Ovary (tissue), 9 donors: ENCODE data around the gene SERP1. TPM values are rescaled to one million over a fixed set of nuclear protein-coding genes. Genes with fewer than 3 reads are reported as not detected.
"Not testable (repeated sequence)": the region's sequence is repeated elsewhere in the genome, so short reads cannot be mapped to it uniquely, and the experiment has no call there.

Experiments
- DNase-seq, 5 donors: peaks; one replicate each; pipeline ENCODE4 v3.0.0-alpha.2; 2019 to 2020
- H3K27ac ChIP-seq, 2 donors: fragments of 200-600 bp; one replicate each; pipeline versions ENCODE4 v1.5.1 to v1.8.0; 2019 to 2022
- H3K27me3 ChIP-seq: fragments of 200-600 bp; one replicate; pipeline ENCODE4 v1.8.0; 2022
- H3K36me3 ChIP-seq: fragments of 200-600 bp; sonication (generic); one replicate; pipeline ENCODE4 v1.5.1; 2019
- H3K4me1 ChIP-seq: one replicate; pipeline ENCODE4 v1.8.1; 2013; ENCODE audit warnings: mild to moderate bottlenecking, moderate library complexity; ENCODE audit not compliant: insufficient read depth
- H3K4me3 ChIP-seq: fragments of 200-600 bp; sonication (generic); one replicate; pipeline ENCODE4 v1.5.1; 2017
- H3K9me3 ChIP-seq, 2 donors: fragments of 200-600 bp in 1 of 2; sonication (generic) in 1 of 2; one replicate each; pipeline versions ENCODE4 v1.5.1 to v1.8.1; 2013 to 2019; ENCODE audit warnings: mild to moderate bottlenecking in 1 of 2, moderate library complexity in 1 of 2
- EP300 ChIP-seq: sonication (generic); formaldehyde crosslinking; IDR thresholded peaks from one replicate; pipeline ENCODE4 v1.6.1; 2017; ENCODE audit warnings: antibody characterized with exemption
- POLR2A ChIP-seq: fragments of 450-650 bp; IDR thresholded peaks from one replicate; pipeline ENCODE4 v1.6.1; 2017; ENCODE audit warnings: antibody characterized with exemption, mild to moderate bottlenecking, moderate library complexity
- WGBS, 3 donors: extraction: QIAGEN DNeasy Blood & Tissue Kit in 1 of 3; methylation state at CpG; one replicate each; pipeline versions ENCODE4 v1.1.5 to v1.1.7; 2013 to 2017; 5-methylcytosine and 5-hydroxymethylcytosine counted together
- intact Hi-C, 4 donors: fragments of 100-400 bp; cut with DNase I; formaldehyde crosslinking; loops; one replicate each; pipeline versions ENCODE4 v1.11.0 to v1.15.1; 2022 to 2023
- polyA plus RNA-seq, 2 donors: library from polyadenylated mRNA; stranded (reverse); fragments of 200-250 nt in 1 of 2; fragments of 350-450 nt in 1 of 2; fragmentation: Illumina TruSeq in 1 of 2; extraction: RNeasy Lipid Tissue Mini Kit (QIAGEN cat#74804) in 1 of 2; gene quantifications; one replicate each; pipeline ENCODE4 v1.2.3, GENCODE V29; 2013 to 2014
- total RNA-seq, 7 donors: library from RNA; depleted of rRNA in 2 of 7; stranded (reverse); fragments of >200 nt in 2 of 7; fragmentation: NEBNext Ultra II Directional in 3 of 7; extraction: Animal tissue kit (Norgen Biotek cat#: 25700) in 3 of 7; gene quantifications; one replicate each; pipeline versions ENCODE4 v1.1.0 to v1.2.4, GENCODE V29; 2016 to 2023
- TF ChIP-seq, protein P1 (sequence below), 3 donors: fragments of 450-650 bp in 2 of 3; fragments of 200-600 bp in 1 of 3; IDR thresholded peaks; one replicate each; pipeline versions ENCODE4 v1.5.1 to v1.8.0; 2016 to 2022; ENCODE audit warnings: antibody characterized with exemption in 3 of 3, mild to moderate bottlenecking in 1 of 3
- donor health status: DM: no; HTN: no; CAD: no; lungs with moderate emphysema.
- donor health status: DM: no; HTN: no; CAD: no.
- donor health status: Bipolar disorder and iron deficiency.
- donor health status: DM: yes; HTN: yes; CAD: no.
- donor health status: DM: no; HTN: no; CAD: no.
- donor health status: DM: yes; HTN: yes; CAD: no.

Gene SERP1
- total and polyA plus RNA-seq, 9 donors: 74.9 to 638 (median 113) TPM

DNA sequence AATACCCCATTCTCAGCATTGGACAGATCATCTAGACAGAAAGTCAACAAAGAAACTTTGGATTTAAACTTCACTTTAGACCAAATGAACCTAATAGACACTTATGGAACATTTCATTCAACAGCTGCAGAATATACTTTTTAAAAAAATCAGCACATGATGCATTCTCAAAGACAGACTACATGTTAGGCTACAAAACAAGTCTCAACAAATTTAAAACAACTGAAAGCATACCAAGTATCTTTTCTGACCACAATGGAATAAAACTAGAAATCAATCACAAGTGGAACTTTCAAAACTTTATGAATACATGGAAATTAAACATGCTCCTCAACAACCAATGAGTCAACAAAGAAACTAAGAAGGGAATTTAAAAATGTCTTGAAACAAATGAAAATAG is 37.9 kb downstream of the SERP1 start:
- Histone ChIP-seq H3K27me3 (no peaks in the 10 kb centered on the region), H3K9me3 (no peaks in the 10 kb centered on the region), H3K36me3 (no peaks in the 10 kb centered on the region), H3K4me3 (no peak overlapping the region), H3K4me1 (no peaks in the 10 kb centered on the region), H3K27ac (no peak overlapping the region)
- intact Hi-C loops: no loop called here
- no peak for DNase-seq
- TF ChIP-seq, protein P1, sequence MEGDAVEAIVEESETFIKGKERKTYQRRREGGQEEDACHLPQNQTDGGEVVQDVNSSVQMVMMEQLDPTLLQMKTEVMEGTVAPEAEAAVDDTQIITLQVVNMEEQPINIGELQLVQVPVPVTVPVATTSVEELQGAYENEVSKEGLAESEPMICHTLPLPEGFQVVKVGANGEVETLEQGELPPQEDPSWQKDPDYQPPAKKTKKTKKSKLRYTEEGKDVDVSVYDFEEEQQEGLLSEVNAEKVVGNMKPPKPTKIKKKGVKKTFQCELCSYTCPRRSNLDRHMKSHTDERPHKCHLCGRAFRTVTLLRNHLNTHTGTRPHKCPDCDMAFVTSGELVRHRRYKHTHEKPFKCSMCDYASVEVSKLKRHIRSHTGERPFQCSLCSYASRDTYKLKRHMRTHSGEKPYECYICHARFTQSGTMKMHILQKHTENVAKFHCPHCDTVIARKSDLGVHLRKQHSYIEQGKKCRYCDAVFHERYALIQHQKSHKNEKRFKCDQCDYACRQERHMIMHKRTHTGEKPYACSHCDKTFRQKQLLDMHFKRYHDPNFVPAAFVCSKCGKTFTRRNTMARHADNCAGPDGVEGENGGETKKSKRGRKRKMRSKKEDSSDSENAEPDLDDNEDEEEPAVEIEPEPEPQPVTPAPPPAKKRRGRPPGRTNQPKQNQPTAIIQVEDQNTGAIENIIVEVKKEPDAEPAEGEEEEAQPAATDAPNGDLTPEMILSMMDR (IDR thresholded peaks at IDR 0.05): no peak
- no peak for TF ChIP-seq EP300
- TF ChIP-seq POLR2A: no peak

DNA sequence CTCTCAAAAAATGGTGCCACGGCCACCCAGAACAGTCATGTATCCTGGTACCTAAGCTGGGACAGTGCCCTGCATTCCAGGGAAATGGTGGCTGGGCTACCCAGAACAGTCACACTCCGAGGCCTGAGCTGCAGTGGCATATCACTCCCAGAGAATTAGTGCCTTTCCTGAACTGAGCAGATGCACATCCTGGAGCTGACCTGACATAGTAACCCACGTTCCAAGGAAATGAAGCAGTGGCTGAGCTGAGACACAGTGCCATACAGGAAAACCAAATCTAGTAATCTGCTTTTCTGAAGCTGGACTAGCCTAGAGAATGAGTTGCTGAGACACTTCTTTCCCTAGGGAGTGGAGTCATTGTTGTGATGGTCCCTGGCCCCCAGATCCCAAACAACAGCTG is 41.8 kb downstream of the SERP1 start:
- Histone ChIP-seq H3K27me3 (no peaks in the 10 kb centered on the region), H3K4me3 (no peak overlapping the region), H3K9me3 (no peaks in the 10 kb centered on the region), H3K36me3 (no peaks in the 10 kb centered on the region), H3K4me1 (no peaks in the 10 kb centered on the region), H3K27ac (no peak overlapping the region)
- WGBS, 3 donors: 80 to 92% (median 85%) methylated on average over 3 of the region's 3 CpGs
- intact Hi-C loops: no loop called here
- TF ChIP-seq POLR2A (no peak), EP300 (no peak)
- TF ChIP-seq, protein P1 (IDR thresholded peaks at IDR 0.05): no peak
- DNase-seq: no peak

DNA sequence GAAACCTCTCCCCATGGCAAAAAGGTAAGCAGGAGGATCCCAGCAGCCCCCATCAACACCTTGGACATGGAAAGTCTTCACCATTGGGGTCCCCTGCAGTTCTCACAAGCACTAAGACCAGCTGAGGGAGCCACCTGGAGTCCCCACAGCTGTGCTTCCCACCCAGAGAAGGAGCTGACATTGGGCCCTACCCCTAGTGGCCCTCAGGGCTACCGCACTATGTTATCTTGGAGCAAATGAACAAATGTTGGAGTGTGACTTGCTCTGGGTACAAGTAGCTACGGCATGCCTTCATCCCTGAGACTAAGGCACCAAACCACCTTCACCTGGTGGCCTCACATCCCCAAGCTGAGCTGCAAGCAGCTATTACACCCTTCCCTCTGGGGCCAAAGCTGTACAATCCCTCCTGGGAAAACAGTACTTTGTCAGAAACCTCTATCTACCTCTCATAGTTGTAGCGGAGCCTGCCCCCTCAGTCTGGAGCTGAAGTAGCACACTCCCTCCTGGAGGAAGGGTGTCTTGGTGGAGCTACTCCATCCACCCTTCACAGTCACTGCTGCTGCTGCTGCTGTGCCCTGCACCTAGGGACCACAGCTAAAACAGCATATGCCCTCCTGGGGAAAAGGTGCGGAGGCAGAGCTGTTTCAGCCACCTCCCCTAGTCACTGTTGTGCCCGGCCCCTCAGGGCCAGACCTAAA is 42.7 kb downstream of the SERP1 start:
- no peaks in the 10 kb centered on the region for H3K27me3 ChIP-seq
- no peak for DNase-seq
- TF ChIP-seq POLR2A: no peak
- TF ChIP-seq, protein P1 (IDR thresholded peaks at IDR 0.05): no peak
- H3K4me3 ChIP-seq: no peak overlapping the region
- H3K4me1 ChIP-seq: no peaks in the 10 kb centered on the region
- intact Hi-C loops: no loop called here
- no peak overlapping the region for H3K27ac ChIP-seq
- H3K9me3 ChIP-seq: no peaks in the 10 kb centered on the region
- no peaks in the 10 kb centered on the region for H3K36me3 ChIP-seq
- 82 to 88% (median 83%) methylated on average over 5 of the region's 5 CpGs for WGBS, 3 donors

DNA sequence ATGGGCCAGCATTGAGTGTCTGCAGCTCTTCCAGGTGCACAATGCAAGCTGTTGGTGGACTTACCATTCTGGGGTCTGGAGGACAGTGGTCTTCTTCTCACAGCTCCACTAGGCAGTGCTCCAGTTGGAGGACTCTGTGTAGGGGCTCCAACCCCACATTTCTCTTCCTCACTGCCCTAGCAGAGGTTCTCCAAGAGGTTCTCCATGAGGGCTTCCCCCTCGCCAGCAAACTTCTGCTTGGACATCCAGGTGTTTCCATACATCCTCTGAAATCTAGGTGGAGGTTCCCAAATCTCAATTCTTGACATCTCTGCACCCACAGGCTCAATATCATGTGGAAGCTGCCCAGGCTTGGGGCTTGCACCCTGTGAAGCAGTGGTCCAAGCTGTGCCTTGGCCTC is 45.3 kb downstream of the SERP1 start:
- H3K4me3 ChIP-seq, H3K9me3 ChIP-seq, H3K4me1 ChIP-seq, intact Hi-C loops, DNase-seq, H3K27me3 ChIP-seq, H3K27ac ChIP-seq, H3K36me3 ChIP-seq: not testable (repeated sequence)
- WGBS, 3 donors: 94 to 100% (median 100%) methylated on average over 1 of the region's 1 CpG

DNA sequence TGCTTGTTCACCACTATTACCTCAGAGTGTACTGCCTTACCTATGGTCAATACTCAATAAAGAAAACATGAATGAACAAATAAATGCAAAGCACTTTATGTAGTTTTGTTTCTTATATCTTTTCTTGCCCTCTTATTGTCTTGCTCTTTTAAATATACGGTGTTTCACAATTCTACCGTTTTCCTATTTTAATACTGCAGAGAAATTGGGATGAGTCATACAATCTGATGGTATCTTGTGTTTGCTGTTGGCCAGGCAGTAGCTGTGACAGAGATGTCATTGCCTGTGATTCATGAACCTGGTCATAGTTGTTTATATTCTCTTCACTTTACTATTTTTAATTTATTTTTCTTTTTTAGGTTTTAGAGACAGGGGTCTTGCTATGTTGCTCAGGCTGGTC is 48.3 kb downstream of the SERP1 start:
- no peaks in the 10 kb centered on the region for H3K36me3 ChIP-seq
- intact Hi-C loops: loop anchor here in 2 of 4 donors (5.0 to 10.0 kb wide), 3 partner anchors 86 to 273 kb away; no protein-coding TSS in a partner anchor
- TF ChIP-seq POLR2A (no peak), EP300 (no peak)
- TF ChIP-seq, protein P1 (IDR thresholded peaks at IDR 0.05): no peak
- H3K27me3 ChIP-seq: no peaks in the 10 kb centered on the region
- no peak overlapping the region for H3K27ac ChIP-seq
- H3K4me3 ChIP-seq: no peak overlapping the region
- H3K9me3 ChIP-seq: no peaks in the 10 kb centered on the region
- H3K4me1 ChIP-seq: no peaks in the 10 kb centered on the region
- DNase-seq: no peak
- WGBS, 3 donors: 62 to 69% (median 66%) methylated on average over 2 of the region's 2 CpGs
